Trophoblast cell (in vitro differentiated cells and primary cell): ENCODE measurements around the gene SATB1.

Source experiments
- DNase-seq, 2 donors: peaks; one replicate each; pipeline ENCODE4 v3.0.0-alpha.2; 2016
- H2AFZ ChIP-seq: 2 replicates; pipeline ENCODE4 v1.6.1; 2013; ENCODE audit warnings: low read length, moderate library complexity, mild to moderate bottlenecking; ENCODE audit not compliant: insufficient read depth, poor library complexity
- H2AK5ac ChIP-seq: 2 replicates; pipeline ENCODE4 v1.6.1; 2013; ENCODE audit warnings: mild to moderate bottlenecking, low read length
- H2BK120ac ChIP-seq: 2 replicates; pipeline ENCODE4 v1.6.1; 2013; ENCODE audit warnings: low read length, mild to moderate bottlenecking, moderate library complexity; ENCODE audit not compliant: insufficient read depth, poor library complexity
- H2BK12ac ChIP-seq: 2 replicates; pipeline ENCODE4 v1.6.1; 2013; ENCODE audit warnings: mild to moderate bottlenecking, low read length, moderate library complexity
- H2BK5ac ChIP-seq: 2 replicates; pipeline ENCODE4 v1.6.1; 2013; ENCODE audit warnings: low read length, low read depth, moderate library complexity, mild to moderate bottlenecking; ENCODE audit not compliant: poor library complexity
- H3K14ac ChIP-seq: 2 replicates; pipeline ENCODE4 v1.6.1; 2013; ENCODE audit warnings: mild to moderate bottlenecking, low read length
- H3K18ac ChIP-seq: 2 replicates; pipeline ENCODE4 v1.6.1; 2013; ENCODE audit warnings: mild to moderate bottlenecking, low read length
- H3K23ac ChIP-seq: 2 replicates; pipeline ENCODE4 v1.6.1; 2013; ENCODE audit warnings: low read length
- H3K27ac ChIP-seq: 2 replicates; pipeline ENCODE4 v1.5.1; 2013; ENCODE audit warnings: low read depth, mild to moderate bottlenecking, inconsistent platforms, low read length, moderate library complexity
- H3K27me3 ChIP-seq: 2 replicates; pipeline ENCODE4 v1.6.1; 2013; ENCODE audit warnings: inconsistent platforms, mild to moderate bottlenecking, low read length, moderate library complexity; ENCODE audit not compliant: insufficient read depth
- H3K36me3 ChIP-seq, 2 experiments: 1 replicate in 1 of 2; 2 replicates in 1 of 2; pipeline ENCODE4 v1.6.1; 2013; ENCODE audit warnings: low read length in 2 of 2, mild to moderate bottlenecking in 2 of 2, moderate library complexity in 1 of 2; ENCODE audit not compliant: insufficient read depth in 2 of 2, control insufficient read depth in 1 of 2
- H3K4ac ChIP-seq: 2 replicates; pipeline ENCODE4 v1.6.1; 2013; ENCODE audit warnings: low read depth, mild to moderate bottlenecking, low read length, moderate library complexity
- H3K4me1 ChIP-seq, 2 experiments: 1 replicate in 1 of 2; 2 replicates in 1 of 2; pipeline ENCODE4 v1.6.1; 2013; ENCODE audit warnings: low read length in 2 of 2, mild to moderate bottlenecking in 2 of 2, moderate library complexity in 1 of 2; ENCODE audit not compliant: insufficient read depth in 2 of 2, control insufficient read depth in 1 of 2
- H3K4me2 ChIP-seq: 2 replicates; pipeline ENCODE4 v1.6.1; 2013; ENCODE audit warnings: inconsistent platforms, mild to moderate bottlenecking, low read length, moderate library complexity
- H3K4me3 ChIP-seq: 2 replicates; pipeline ENCODE4 v1.5.1; 2013; ENCODE audit warnings: mild to moderate bottlenecking, low read depth, low read length, inconsistent platforms
- H3K79me1 ChIP-seq: one replicate; pipeline ENCODE4 v1.6.1; 2013; ENCODE audit warnings: low read length
- H3K79me2 ChIP-seq: 2 replicates; pipeline ENCODE4 v1.6.1; 2013; ENCODE audit warnings: low read length, mild to moderate bottlenecking; ENCODE audit not compliant: control insufficient read depth, insufficient read depth, poor library complexity
- H3K9ac ChIP-seq: 2 replicates; pipeline ENCODE4 v1.6.1; 2013; ENCODE audit warnings: mild to moderate bottlenecking, low read length
- H3K9me3 ChIP-seq: 2 replicates; pipeline ENCODE4 v1.6.1; 2013; ENCODE audit warnings: low read depth, mild to moderate bottlenecking, control low read depth, inconsistent platforms, low read length; ENCODE audit not compliant: insufficient read depth
- H4K12ac ChIP-seq: 2 replicates; pipeline ENCODE4 v1.6.1; 2013; ENCODE audit warnings: low read depth, mild to moderate bottlenecking, low read length, moderate library complexity
- H4K8ac ChIP-seq: 2 replicates; pipeline ENCODE4 v1.6.1; 2013; ENCODE audit warnings: low read depth, mild to moderate bottlenecking, low read length, moderate library complexity
- H4K91ac ChIP-seq: one replicate; pipeline ENCODE4 v1.6.1; 2013; ENCODE audit warnings: low read depth, mild to moderate bottlenecking, low read length, moderate library complexity
- WGBS: extraction: QIAGEN DNeasy Blood & Tissue Kit; methylation state at CpG from one replicate; pipeline ENCODE4 v1.1.7; 2013; ENCODE audit warnings: missing lambda C conversion rate; ENCODE audit not compliant: insufficient read length, insufficient coverage; ENCODE audit errors: extremely low coverage; 5-methylcytosine and 5-hydroxymethylcytosine counted together

The SATB1 gene

GRCh38 chr3:18410205-18410604 lies 14.9 kb downstream of the SATB1 start:
- Histone ChIP-seq H3K9me3 (no peaks in the 10 kb centered on the region), H3K4me1 (no peaks in the 10 kb centered on the region), H2BK12ac (no peak overlapping the region), H3K14ac (no peak overlapping the region), H2BK120ac (no peak overlapping the region), H3K79me1 (no peaks in the 10 kb centered on the region), H3K4me2 (no peak overlapping the region), H3K18ac (no peak overlapping the region), H2AK5ac (no peak overlapping the region), H3K4ac (no peak overlapping the region), H3K27me3 (no peaks in the 10 kb centered on the region), H3K23ac (no peak overlapping the region), H3K9ac (no peak overlapping the region), H2BK5ac (no peak overlapping the region), H2AFZ (no peak overlapping the region), H4K91ac (no peak overlapping the region), H3K27ac (no peak overlapping the region), H3K4me3 (no peak overlapping the region), H3K36me3 (no peaks in the 10 kb centered on the region), H4K8ac (no peak overlapping the region), H3K79me2 (no peaks in the 10 kb centered on the region), H4K12ac (no peak overlapping the region)
- no peak for DNase-seq
- WGBS, result no CpG with 5 or more reads among the region's 6 CpGs

DNA sequence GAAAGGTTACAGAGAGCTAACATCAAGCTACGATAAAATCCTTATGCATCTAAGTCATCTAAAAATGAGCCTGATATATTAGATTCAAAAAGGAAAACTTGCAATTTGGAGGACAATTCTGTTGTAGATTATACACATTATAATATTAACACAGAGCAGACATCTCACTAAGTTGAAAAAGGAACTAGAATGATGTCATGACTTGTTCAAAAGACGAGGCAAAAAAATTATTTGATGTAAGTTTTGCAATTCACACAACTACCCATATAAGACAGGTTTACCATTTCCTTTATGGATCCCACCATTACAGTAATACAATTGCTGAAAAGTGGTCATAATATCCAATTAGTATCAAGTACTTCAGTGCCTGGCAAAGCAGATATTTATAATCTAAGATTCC lies 15.9 kb downstream of the SATB1 start:
- no peaks in the 10 kb centered on the region for H3K4me1 ChIP-seq
- H4K91ac ChIP-seq, result no peak overlapping the region
- no peak overlapping the region for H3K14ac ChIP-seq
- H3K79me2 ChIP-seq, result no peaks in the 10 kb centered on the region
- H3K36me3 ChIP-seq, result no peaks in the 10 kb centered on the region
- no peak overlapping the region for H2BK120ac ChIP-seq
- WGBS, result no CpG with 5 or more reads among the region's 2 CpGs
- no peak overlapping the region for H2AK5ac ChIP-seq
- H2AFZ ChIP-seq, result no peak overlapping the region
- H3K23ac ChIP-seq, result no peak overlapping the region
- no peaks in the 10 kb centered on the region for H3K79me1 ChIP-seq
- no peaks in the 10 kb centered on the region for H3K9me3 ChIP-seq
- no peaks in the 10 kb centered on the region for H3K27me3 ChIP-seq
- H3K4ac ChIP-seq, result no peak overlapping the region
- H3K4me3 ChIP-seq, result no peak overlapping the region
- H2BK12ac ChIP-seq, result no peak overlapping the region
- no peak overlapping the region for H3K4me2 ChIP-seq
- no peak overlapping the region for H3K9ac ChIP-seq
- no peak overlapping the region for H4K8ac ChIP-seq
- no peak overlapping the region for H2BK5ac ChIP-seq
- no peak overlapping the region for H3K27ac ChIP-seq
- DNase-seq, result no peak
- H3K18ac ChIP-seq, result no peak overlapping the region
- H4K12ac ChIP-seq, result no peak overlapping the region

- Histone ChIP-seq H3K4me1 (no peaks in the 10 kb centered on the region), H3K27ac (no peak overlapping the region), H2AFZ (no peak overlapping the region), H3K9ac (no peak overlapping the region), H3K4ac (no peak overlapping the region), H3K9me3 (no peaks in the 10 kb centered on the region), H2BK120ac (no peak overlapping the region), H2BK12ac (no peak overlapping the region), H2AK5ac (no peak overlapping the region), H3K36me3 (no peaks in the 10 kb centered on the region), H3K18ac (no peak overlapping the region), H3K4me2 (no peak overlapping the region), H4K8ac (no peak overlapping the region), H3K4me3 (no peak overlapping the region), H3K79me1 (no peaks in the 10 kb centered on the region), H3K27me3 (no peaks in the 10 kb centered on the region), H2BK5ac (no peak overlapping the region), H4K91ac (no peak overlapping the region), H3K23ac (no peak overlapping the region), H3K79me2 (no peaks in the 10 kb centered on the region), H3K14ac (no peak overlapping the region), H4K12ac (no peak overlapping the region)
- no peak for DNase-seq
- no CpG with 5 or more reads among the region's 3 CpGs for WGBS
Observed at GRCh38 chr3:18405141-18405540, 20.0 kb downstream of the SATB1 start.

DNA sequence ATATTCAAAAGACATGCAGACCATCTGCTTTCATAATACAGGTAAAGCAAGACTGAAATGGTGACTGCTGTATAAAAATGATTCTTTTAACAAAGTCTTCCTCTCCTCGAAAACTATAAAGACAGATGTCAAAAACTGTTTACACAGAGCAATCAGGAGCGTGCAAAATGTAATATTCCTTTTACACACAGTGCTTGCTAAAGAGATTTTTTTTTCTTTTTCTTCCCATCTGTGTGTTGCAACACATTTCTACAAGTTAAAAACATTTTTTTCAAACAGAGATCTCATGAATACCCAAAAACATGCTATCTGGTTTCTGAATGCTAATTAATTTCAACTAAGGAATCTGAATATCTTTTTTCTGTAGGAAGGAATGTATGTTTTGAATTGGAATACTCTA lies 22.1 kb downstream of the SATB1 start:
- DNase-seq, result no peak
- Histone ChIP-seq H4K8ac (no peak overlapping the region), H3K27me3 (no peaks in the 10 kb centered on the region), H2BK120ac (no peak overlapping the region), H3K9ac (no peak overlapping the region), H3K14ac (no peak overlapping the region), H2BK12ac (no peak overlapping the region), H3K18ac (no peak overlapping the region), H3K9me3 (no peaks in the 10 kb centered on the region), H3K79me2 (no peaks in the 10 kb centered on the region), H3K4me3 (no peak overlapping the region), H4K91ac (no peak overlapping the region), H3K36me3 (no peaks in the 10 kb centered on the region), H3K23ac (no peak overlapping the region), H3K4ac (no peak overlapping the region), H2AFZ (no peak overlapping the region), H2AK5ac (no peak overlapping the region), H3K27ac (no peak overlapping the region), H3K4me2 (no peak overlapping the region), H4K12ac (no peak overlapping the region), H2BK5ac (no peak overlapping the region), H3K79me1 (no peaks in the 10 kb centered on the region), H3K4me1 (no peaks in the 10 kb centered on the region)
- no CpG with 5 or more reads among the region's 2 CpGs for WGBS
